Embryonic facial prominence (tissue), 1 donor: ENCODE results near the gene FBXO17.

ENCODE experiments used
- DNase-seq: peaks from one replicate; pipeline ENCODE4 v3.0.0-alpha.2; 2016; ENCODE audit errors: extremely low spot score

Gene FBXO17

DNA sequence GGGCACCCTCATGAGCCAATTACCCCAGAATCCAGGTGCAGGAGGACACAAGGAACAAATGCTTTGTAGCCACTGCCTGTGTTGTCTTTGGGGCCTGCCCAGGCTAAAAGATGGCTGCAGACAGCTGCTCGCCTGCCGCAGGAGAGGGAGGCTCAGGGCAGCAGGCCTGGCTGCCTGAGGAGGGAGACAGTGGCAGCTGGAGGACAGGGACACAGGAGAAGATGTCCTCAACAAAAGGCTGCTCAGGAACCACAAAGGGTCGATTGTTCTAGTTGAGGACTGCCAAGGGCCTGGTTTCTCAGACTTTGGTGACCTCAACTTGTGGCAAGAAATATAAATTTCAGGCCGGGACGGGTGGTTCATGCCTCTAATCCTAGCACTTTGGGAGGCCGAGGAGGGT lies 83.8 kb downstream of the FBXO17 start:
- no peak for DNase-seq
